ENCODE results near the gene CHN1. TPM values are rescaled to one million over a fixed set of nuclear protein-coding genes. Genes with fewer than 3 reads are reported as not detected.

Gene CHN1
- total RNA-seq, 1 experiment from 2014 or later: 0.37 TPM

GRCh38 chr2:174841936-174842335 lies 163.2 kb downstream of the CHN1 start:
- Histone ChIP-seq H3K27me3 (ENCODE audit: low read length) (no peaks in the 10 kb centered on the region), H3K4me2 (ENCODE audit: low read depth, low read length, poor library complexity, severe bottlenecking) (no peak overlapping the region), H3K4me1 (ENCODE audit: low read length) (no peaks in the 10 kb centered on the region), H3K9me2 (replicated peaks; ENCODE audit: insufficient read depth, low read length) (no peaks in the 10 kb centered on the region), H4K20me1 (ENCODE audit: insufficient read depth, low read depth, low read length) (no peaks in the 10 kb centered on the region), H3K27ac (ENCODE audit: low read length) (no peak overlapping the region), H3K9me3 (ENCODE audit: low read length) (no peaks in the 10 kb centered on the region), H3K79me2 (ENCODE audit: low read length) (no peaks in the 10 kb centered on the region), H3K9ac (ENCODE audit: low read length) (no peak overlapping the region), H3K4me3 (ENCODE audit: low read length) (no peak overlapping the region), H3K36me3 (ENCODE audit: insufficient read depth, low read length) (no peaks in the 10 kb centered on the region), H2AFZ (ENCODE audit: low read length) (no peak overlapping the region)
- DNase-seq: no peak

- no peaks in the 10 kb centered on the region for H3K79me2 ChIP-seq (ENCODE audit: low read length)
- H3K27me3 ChIP-seq (ENCODE audit: low read length): no peaks in the 10 kb centered on the region
- no peak for DNase-seq
- no peaks in the 10 kb centered on the region for H3K36me3 ChIP-seq (ENCODE audit: insufficient read depth, low read length)
- no peak overlapping the region for H3K9ac ChIP-seq (ENCODE audit: low read length)
- H3K27ac ChIP-seq (ENCODE audit: low read length): no peak overlapping the region
- H4K20me1 ChIP-seq (ENCODE audit: insufficient read depth, low read depth, low read length): no peaks in the 10 kb centered on the region
- H3K9me2 ChIP-seq (replicated peaks; ENCODE audit: insufficient read depth, low read length): no peaks in the 10 kb centered on the region
- no peaks in the 10 kb centered on the region for H3K9me3 ChIP-seq (ENCODE audit: low read length)
- H3K4me3 ChIP-seq (ENCODE audit: low read length): no peak overlapping the region
- no peak overlapping the region for H3K4me2 ChIP-seq (ENCODE audit: low read depth, low read length, poor library complexity, severe bottlenecking)
- H2AFZ ChIP-seq (ENCODE audit: low read length): no peak overlapping the region
- no peaks in the 10 kb centered on the region for H3K4me1 ChIP-seq (ENCODE audit: low read length)
Measured at GRCh38 chr2:174841350-174841749, 163.8 kb downstream of the CHN1 start.

GRCh38 chr2:174840436-174840835 lies 164.7 kb downstream of the CHN1 start:
- no peak overlapping the region for H2AFZ ChIP-seq (ENCODE audit: low read length)
- H3K36me3 ChIP-seq (ENCODE audit: insufficient read depth, low read length): no peaks in the 10 kb centered on the region
- DNase-seq: no peak
- H3K4me2 ChIP-seq (ENCODE audit: low read depth, low read length, poor library complexity, severe bottlenecking): no peak overlapping the region
- no peak overlapping the region for H3K9ac ChIP-seq (ENCODE audit: low read length)
- H3K27ac ChIP-seq (ENCODE audit: low read length): no peak overlapping the region
- no peaks in the 10 kb centered on the region for H3K9me3 ChIP-seq (ENCODE audit: low read length)
- no peaks in the 10 kb centered on the region for H4K20me1 ChIP-seq (ENCODE audit: insufficient read depth, low read depth, low read length)
- H3K4me1 ChIP-seq (ENCODE audit: low read length): no peaks in the 10 kb centered on the region
- no peaks in the 10 kb centered on the region for H3K9me2 ChIP-seq (replicated peaks; ENCODE audit: insufficient read depth, low read length)
- H3K27me3 ChIP-seq (ENCODE audit: low read length): no peaks in the 10 kb centered on the region
- H3K4me3 ChIP-seq (ENCODE audit: low read length): no peak overlapping the region
- H3K79me2 ChIP-seq (ENCODE audit: low read length): no peaks in the 10 kb centered on the region

GRCh38 chr2:174839662-174840061 lies 165.5 kb downstream of the CHN1 start:
- Histone ChIP-seq H3K27ac (ENCODE audit: low read length) (no peak overlapping the region), H3K4me2 (ENCODE audit: low read depth, low read length, poor library complexity, severe bottlenecking) (no peak overlapping the region), H3K9me2 (replicated peaks; ENCODE audit: insufficient read depth, low read length) (no peaks in the 10 kb centered on the region)

GRCh38 chr2:174836995-174837390 lies 168.2 kb downstream of the CHN1 start:
- Histone ChIP-seq H3K9ac (ENCODE audit: low read length) (no peak overlapping the region), H3K4me2 (ENCODE audit: low read depth, low read length, poor library complexity, severe bottlenecking) (no peak overlapping the region), H3K27ac (ENCODE audit: low read length) (no peak overlapping the region), H3K9me3 (ENCODE audit: low read length) (no peaks in the 10 kb centered on the region), H2AFZ (ENCODE audit: low read length) (no peak overlapping the region), H3K4me1 (ENCODE audit: low read length) (no peaks in the 10 kb centered on the region), H4K20me1 (ENCODE audit: insufficient read depth, low read depth, low read length) (no peaks in the 10 kb centered on the region), H3K36me3 (ENCODE audit: insufficient read depth, low read length) (no peaks in the 10 kb centered on the region), H3K27me3 (ENCODE audit: low read length) (no peaks in the 10 kb centered on the region), H3K9me2 (replicated peaks; ENCODE audit: insufficient read depth, low read length) (no peaks in the 10 kb centered on the region), H3K79me2 (ENCODE audit: low read length) (no peaks in the 10 kb centered on the region), H3K4me3 (ENCODE audit: low read length) (no peak overlapping the region)
- DNase-seq: no peak

More at GRCh38 chr2:174839662-174840061, 165.5 kb downstream of the CHN1 start:
- Histone ChIP-seq H3K4me1 (ENCODE audit: low read length) (no peaks in the 10 kb centered on the region), H3K27me3 (ENCODE audit: low read length) (no peaks in the 10 kb centered on the region), H2AFZ (ENCODE audit: low read length) (no peak overlapping the region), H3K79me2 (ENCODE audit: low read length) (no peaks in the 10 kb centered on the region), H3K4me3 (ENCODE audit: low read length) (no peak overlapping the region), H4K20me1 (ENCODE audit: insufficient read depth, low read depth, low read length) (no peaks in the 10 kb centered on the region), H3K9me3 (ENCODE audit: low read length) (no peaks in the 10 kb centered on the region), H3K36me3 (ENCODE audit: insufficient read depth, low read length) (no peaks in the 10 kb centered on the region), H3K9ac (ENCODE audit: low read length) (no peak overlapping the region)
- no peak for DNase-seq

- H4K20me1 ChIP-seq (ENCODE audit: insufficient read depth, low read depth, low read length): no peaks in the 10 kb centered on the region
- H3K4me2 ChIP-seq (ENCODE audit: low read depth, low read length, poor library complexity, severe bottlenecking): no peak overlapping the region
- H3K79me2 ChIP-seq (ENCODE audit: low read length): no peaks in the 10 kb centered on the region
- H3K4me1 ChIP-seq (ENCODE audit: low read length): no peaks in the 10 kb centered on the region
- no peaks in the 10 kb centered on the region for H3K27me3 ChIP-seq (ENCODE audit: low read length)
- no peak overlapping the region for H3K27ac ChIP-seq (ENCODE audit: low read length)
- H3K36me3 ChIP-seq (ENCODE audit: insufficient read depth, low read length): no peaks in the 10 kb centered on the region
- H3K4me3 ChIP-seq (ENCODE audit: low read length): no peak overlapping the region
- no peaks in the 10 kb centered on the region for H3K9me3 ChIP-seq (ENCODE audit: low read length)
- no peaks in the 10 kb centered on the region for H3K9me2 ChIP-seq (replicated peaks; ENCODE audit: insufficient read depth, low read length)
- no peak for DNase-seq
- H3K9ac ChIP-seq (ENCODE audit: low read length): no peak overlapping the region
- no peak overlapping the region for H2AFZ ChIP-seq (ENCODE audit: low read length)
Measured at GRCh38 chr2:174836377-174836994, 168.7 kb downstream of the CHN1 start.

- Histone ChIP-seq H3K36me3 (ENCODE audit: insufficient read depth, low read length) (no peaks in the 10 kb centered on the region), H2AFZ (ENCODE audit: low read length) (no peak overlapping the region), H3K9me2 (replicated peaks; ENCODE audit: insufficient read depth, low read length) (no peaks in the 10 kb centered on the region), H3K27me3 (ENCODE audit: low read length) (no peaks in the 10 kb centered on the region), H4K20me1 (ENCODE audit: insufficient read depth, low read depth, low read length) (no peaks in the 10 kb centered on the region), H3K9me3 (ENCODE audit: low read length) (no peaks in the 10 kb centered on the region), H3K4me2 (ENCODE audit: low read depth, low read length, poor library complexity, severe bottlenecking) (no peak overlapping the region), H3K27ac (ENCODE audit: low read length) (no peak overlapping the region), H3K9ac (ENCODE audit: low read length) (no peak overlapping the region), H3K4me1 (ENCODE audit: low read length) (no peaks in the 10 kb centered on the region), H3K79me2 (ENCODE audit: low read length) (no peaks in the 10 kb centered on the region), H3K4me3 (ENCODE audit: low read length) (no peak overlapping the region)
- no peak for DNase-seq
Measured at GRCh38 chr2:174835797-174836255, 169.4 kb downstream of the CHN1 start.

- H3K9me2 ChIP-seq (replicated peaks; ENCODE audit: insufficient read depth, low read length): no peaks in the 10 kb centered on the region
- H3K9ac ChIP-seq (ENCODE audit: low read length): no peak overlapping the region
- H3K4me1 ChIP-seq (ENCODE audit: low read length): no peaks in the 10 kb centered on the region
- H3K4me3 ChIP-seq (ENCODE audit: low read length): no peak overlapping the region
- H4K20me1 ChIP-seq (ENCODE audit: insufficient read depth, low read depth, low read length): no peaks in the 10 kb centered on the region
- no peaks in the 10 kb centered on the region for H3K79me2 ChIP-seq (ENCODE audit: low read length)
- H3K27me3 ChIP-seq (ENCODE audit: low read length): no peaks in the 10 kb centered on the region
- DNase-seq: no peak
- no peaks in the 10 kb centered on the region for H3K36me3 ChIP-seq (ENCODE audit: insufficient read depth, low read length)
- H3K4me2 ChIP-seq (ENCODE audit: low read depth, low read length, poor library complexity, severe bottlenecking): no peak overlapping the region
- no peak overlapping the region for H3K27ac ChIP-seq (ENCODE audit: low read length)
- no peaks in the 10 kb centered on the region for H3K9me3 ChIP-seq (ENCODE audit: low read length)
- H2AFZ ChIP-seq (ENCODE audit: low read length): no peak overlapping the region
Measured at GRCh38 chr2:174833737-174834136, 171.4 kb downstream of the CHN1 start.

Measured in Karpas-422 (cell line).